NCI-H146 (cell line): Measurements from ENCODE around the gene PRCD.
"Not testable (repeated sequence)": the region's sequence is repeated elsewhere in the genome, so short reads cannot be mapped to it uniquely, and the experiment has no call there.

ENCODE experiments used
- DNase-seq: peaks from one replicate; lab custom pipeline; 2025; lab: John Stamatoyannopoulos, UW

The PRCD gene

DNA sequence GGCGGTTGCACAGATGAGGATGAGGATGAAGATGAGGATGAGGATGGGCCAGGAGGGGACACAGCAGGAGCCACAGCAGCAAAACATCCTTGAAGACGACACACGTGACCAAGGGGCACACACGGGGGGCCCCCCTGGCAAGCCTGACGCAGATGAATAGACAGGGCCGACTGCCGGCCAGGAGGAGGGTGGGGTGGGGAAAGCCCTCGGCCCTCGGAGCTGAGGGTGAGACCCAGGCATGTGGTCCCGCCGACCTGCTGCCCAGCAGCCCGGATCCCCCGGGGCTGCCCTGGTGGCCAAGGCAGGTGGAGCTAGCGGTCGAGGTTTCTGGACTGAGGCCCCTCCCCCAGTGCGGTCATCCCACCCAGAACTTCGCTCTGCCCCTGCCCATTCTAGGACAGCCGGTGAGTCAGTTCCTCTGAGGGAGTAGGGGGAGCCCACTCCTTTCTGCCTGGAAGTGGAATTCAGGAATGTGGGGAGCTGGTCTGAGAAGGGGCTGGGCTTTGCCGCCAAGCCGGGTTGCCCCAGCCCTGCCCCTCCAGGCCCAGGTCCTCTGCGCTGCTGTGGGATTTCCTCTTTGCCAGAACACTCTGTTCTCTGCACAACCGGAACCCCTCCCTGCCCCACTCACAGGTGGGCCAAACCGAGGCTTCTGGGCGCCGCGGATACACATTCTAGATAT lies 12.3 kb upstream of the PRCD start:
- DNase-seq, result no peak

DNA sequence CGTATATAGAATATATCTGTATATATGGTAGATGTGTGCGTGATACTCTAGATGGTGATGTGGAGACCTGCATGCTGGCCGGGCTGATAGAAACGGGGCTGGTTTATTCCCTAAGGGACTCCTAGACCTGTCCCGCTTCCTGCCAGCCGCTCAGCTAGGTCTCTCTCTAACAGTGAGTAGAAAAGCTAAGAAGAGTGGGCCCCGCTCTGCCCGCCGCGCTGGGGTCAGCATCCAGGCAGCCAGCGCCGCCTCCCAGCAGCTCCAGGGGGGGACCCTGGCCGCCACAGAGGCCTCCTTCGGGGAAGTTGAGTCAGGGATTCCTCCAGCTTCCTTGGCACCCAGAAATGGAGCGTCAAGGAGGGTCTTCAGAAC lies 11.7 kb upstream of the PRCD start:
- no peak for DNase-seq

DNA sequence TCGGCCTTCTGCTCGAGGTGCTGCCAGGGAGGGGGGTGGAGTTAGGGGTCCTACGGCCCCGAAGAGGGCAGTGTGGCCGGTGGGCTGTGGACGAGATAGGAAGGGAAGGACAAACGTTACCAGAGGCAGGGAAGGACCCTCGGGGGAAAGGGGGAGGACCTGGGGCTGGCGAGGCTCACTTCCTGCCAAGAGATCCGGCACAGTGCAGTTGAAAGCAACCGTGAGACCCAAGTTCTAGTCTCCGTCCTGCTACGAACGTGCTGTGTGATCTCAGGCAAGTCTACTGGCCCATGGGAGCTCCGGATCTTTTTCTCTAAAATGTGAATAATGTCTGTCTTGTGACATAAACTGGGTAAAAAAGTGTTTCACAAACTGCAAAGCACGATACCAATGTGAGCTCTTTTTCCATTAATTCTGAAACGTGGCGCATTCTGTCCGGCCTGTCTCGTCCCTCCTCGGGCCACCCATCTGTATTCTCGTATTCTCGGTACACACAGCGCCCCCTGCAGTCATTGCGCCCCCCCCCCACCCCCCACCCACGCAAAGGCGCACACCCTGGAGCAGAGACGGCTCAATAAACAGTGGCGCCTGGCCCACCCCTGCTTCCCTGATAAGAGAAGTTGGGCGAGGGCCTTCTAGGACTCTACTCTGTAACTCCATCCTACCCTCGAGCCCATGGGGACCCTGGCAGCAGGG lies 11.2 kb upstream of the PRCD start:
- DNase-seq, result no peak

DNA sequence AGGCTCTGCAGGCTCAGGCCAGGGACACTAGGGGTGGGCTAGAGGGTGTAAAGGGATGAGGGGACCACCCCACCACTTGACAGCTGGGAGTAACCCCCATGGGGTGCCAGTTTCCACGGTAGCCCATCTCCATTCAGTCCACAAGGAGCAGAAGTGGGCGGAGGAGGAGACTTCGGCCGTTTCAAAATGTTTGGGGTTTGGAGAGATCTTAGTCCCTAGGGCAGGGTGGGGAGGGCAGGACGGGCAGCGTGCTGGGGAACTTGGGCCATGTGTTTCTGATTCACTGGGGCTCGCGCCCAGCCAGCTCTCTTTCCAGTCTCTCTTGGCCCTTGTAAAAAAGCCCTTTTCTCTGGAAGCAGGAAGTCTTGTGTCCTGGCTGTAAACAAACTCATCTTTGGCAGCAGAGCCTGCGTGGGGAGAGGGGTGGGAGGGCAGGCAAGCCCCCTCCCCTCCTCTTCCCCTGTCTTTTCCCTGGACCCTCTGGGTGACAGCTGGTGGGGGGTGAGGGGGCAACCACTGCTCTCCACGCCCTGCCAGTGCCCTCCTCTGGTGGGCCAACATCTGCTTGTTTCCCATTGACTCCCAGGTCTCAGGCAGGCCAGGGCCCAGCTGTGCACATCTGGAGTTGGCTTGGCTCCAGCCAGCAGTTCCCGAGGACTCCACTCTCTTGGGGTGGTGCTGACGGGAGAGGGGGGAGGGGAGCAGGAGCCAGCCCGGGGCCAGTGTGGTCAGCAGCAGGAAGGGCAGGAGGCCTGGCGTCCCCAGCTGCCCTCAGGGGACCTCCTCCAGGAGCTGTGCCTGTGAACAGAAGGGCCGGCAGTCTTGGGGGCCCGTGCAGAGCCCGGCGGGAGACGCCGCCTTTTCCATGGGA lies 10.4 kb upstream of the PRCD start:
- no peak for DNase-seq

DNA sequence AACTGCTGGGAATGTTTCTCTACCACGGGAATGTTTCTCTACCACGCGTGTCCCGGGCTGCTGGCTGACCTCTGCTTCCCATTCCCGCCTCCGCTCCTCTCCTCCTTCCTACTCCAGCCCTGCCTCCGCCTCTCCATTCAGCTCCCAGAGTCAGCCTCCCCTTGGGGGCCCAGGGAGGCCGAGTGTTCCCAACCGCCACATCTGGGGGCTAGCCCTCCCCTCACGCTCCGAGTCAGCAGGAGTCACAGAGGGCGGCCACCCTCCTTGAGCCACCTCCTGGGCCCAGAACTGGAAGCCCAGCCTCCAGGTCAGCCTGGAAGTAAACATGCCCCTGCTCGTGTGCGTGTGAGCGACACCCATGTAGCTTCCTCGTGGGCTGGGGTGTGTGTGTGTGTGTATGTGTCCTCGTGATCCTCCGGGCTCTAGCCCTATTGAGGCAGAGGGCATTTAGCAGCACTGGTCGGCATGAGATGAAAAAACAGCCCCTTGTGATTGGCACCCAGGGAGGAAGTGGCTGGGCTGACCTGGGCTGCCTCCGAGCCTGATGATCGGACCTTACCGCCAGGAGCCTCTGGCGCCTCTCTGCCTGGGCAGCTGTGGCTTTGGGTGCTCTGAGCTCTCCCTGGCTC lies 9.6 kb upstream of the PRCD start:
- DNase-seq, result no peak

DNA sequence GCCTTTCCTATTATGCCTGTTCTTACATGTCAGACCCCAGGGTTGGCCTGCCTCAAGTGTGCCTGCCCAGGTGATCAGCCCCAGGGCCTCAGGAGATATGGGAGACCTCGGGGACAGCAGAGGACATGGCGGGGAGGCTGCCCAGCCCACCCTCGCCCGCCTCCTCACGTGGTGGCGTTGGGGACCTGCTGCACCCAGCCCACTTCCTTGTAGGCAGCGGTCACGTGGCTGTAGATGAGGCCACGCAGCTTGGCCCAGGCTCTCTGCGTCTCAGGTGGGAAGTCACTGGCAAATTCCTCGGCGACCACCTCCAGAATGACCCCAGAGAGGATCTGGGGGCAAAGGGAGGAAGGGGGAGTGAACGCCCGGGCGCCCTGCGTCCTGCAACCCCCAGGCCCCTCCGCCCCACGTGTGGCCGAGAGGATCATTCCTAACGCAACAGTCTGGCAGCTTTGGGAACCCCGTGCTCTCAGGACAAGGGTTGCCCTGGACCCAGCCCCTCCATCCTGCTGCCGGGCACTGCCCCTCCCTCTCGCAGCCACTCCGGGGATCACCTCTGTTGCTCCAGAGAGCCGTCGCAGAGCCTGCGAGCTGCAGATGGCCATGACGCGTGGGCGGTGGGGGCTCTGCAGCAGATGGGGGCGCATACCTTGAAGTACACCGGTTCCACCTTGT lies 8.9 kb upstream of the PRCD start:
- DNase-seq, result no peak

DNA sequence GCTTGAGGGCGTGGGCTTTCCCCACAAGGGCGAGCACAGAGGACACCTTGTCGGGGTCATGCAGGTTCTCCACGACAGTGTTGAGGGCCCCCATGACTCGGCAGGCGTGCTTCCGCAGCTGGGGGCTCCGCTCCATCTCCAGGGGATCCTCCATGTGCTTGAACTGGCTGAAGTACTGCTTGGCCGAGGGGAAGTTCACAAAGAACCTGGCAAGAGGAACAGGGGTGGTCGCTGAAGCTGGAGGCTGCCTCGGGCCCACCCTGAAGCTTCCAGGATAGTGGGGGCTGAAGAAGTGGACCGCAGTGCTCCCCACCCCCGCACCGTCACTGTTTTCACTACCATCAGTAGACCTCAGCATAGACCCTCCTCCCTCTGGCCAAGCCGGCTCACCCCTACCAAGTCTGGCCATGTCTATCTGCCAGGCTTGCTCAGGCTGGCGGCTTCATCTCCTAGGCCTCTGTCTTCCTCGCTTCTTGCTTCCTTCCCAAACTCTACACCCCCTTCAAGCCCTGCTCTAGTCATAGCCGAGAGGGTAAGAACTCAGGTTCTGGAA lies 8.3 kb upstream of the PRCD start:
- DNase-seq, result no peak

DNA sequence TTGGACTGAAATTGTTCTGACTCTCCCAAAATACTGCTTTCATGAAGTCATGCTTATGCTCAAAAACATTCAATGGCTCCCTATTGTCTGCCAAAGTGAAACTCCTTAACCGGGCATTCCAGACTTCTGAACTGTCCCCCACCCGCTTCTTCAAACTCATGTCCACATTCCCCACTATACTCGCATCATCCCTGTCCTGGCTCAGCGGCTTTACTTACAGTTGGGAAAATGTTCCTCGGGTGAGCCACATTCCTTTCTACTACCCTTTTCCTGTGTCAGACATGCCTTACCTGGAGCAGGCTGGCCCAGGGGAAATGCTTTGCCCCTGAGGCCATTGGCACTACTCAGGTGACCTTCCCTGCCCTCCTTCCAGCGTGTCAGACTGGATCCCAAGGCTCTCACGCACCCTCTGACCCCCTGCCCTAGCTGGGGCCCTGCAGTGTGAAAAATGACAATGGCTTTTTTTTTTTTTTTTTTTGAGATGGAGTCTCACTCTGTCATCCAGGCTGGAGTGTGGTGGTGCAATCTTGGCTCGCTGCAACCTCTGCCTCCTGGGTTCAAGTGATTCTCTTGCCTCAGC lies 7.7 kb upstream of the PRCD start:
- DNase-seq, result no peak

DNA sequence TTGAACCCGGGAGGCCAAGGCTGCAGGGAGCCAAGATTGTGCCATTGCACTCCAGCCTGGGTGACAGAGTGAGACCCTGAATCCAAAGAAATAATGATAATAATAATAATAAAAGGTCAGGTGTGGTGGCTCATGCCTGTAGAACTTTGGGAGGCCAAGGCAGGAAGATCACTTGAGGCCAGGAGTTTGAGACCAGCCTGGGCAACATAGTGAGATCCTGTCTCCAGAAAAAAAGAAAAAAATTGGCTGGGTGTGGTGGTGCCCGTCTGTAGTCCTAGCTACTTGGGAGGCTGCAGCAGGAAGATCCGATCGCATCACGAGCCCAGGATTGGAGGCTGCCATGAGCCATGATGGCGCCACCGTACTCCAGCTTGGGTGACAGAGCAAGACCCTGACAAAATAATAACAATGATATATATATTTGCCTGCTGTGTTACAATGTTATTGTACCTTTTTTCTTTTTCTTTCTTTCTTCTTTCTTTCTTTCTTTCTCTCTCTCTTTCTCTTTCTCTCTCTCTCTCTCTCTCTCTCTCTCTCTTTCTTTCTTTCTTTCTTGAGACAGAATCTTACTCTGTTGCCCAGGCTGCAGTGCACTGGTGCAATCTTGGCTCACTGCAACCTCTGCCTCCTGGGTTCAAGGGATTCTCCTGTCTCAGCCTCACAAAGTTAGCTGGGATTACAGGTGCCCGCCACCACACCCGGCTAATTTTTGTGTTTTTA lies 6.0 kb upstream of the PRCD start:
- not testable (repeated sequence) for DNase-seq

DNA sequence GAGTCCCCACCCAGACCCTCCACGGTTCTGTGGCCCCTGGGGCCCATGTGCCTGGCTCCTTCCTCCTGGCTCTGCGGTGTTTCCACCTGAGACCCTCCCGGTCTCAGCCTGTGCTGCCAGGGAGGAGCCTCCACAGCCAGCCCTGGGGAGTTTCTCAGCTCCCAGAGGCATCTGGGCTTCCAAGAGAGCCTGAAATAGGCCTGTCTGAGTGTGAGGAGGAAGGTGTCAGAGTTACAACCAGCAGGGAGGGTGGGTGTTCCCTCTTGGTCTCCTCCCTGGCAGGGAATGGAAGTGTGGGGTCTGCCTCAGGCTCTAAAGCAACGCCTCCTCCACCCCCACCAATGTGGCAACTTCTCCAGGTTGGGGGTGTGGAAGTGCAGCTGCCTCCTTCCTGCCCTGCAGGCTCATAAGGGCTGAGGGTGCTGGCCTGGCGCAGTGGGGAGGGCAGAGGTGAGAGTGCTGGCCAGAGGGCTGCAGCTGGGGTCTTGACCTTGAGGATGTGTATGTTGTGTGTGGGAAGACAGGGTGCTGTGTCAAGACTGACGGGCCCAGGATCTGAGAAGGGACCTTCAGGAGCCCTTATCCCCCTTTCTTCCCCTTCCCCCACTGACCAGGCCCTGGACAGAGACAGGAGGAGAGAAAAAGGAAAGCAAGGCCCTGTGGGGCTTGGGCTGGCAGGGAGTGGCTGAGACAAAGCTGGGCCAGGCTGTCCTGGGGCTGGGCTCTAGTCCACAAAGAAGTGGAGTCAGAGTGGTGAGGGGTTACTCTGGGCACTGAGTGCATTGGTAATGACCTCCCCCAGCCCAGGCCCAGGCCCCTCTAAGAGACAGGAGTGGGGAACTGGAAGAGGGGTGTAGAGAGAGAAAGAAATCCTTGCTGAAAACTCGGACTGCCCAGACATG lies 4.8 kb upstream of the PRCD start:
- DNase-seq, result no peak

DNA sequence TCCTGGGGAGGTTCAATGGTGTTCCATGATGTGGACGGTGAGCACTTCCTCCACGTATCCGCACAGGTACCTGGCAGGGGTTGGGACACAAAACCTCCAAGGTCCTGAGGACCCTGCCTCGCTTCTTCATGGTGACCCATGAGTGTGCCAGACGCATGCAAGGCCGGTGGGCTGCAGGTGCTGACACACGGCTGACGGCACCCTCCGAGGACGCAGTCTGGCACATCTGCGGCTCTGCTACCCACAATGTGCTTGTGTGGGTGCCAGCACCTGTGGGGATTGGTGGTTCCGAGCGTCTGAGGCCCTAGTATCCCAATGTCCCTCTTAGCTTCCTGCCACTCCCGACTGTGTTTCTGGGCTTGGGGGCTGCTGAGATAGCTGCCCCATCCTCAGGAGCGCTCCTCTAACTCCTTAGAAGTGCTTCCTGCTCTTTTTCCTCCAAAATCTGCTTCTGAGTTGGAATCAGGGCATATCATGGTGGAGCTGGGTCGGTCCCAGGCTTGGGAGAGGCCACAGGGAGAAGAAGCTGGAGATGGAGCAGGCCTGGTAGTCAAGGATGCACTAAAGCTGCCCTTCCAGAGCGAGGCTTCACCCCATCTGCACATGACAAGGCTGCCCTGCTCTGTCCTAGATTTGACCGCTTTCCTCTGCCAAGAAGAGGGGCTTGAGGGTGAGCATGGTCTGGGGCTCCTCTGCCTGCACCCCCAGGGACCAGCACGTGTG lies 3.9 kb upstream of the PRCD start:
- no peak for DNase-seq

DNA sequence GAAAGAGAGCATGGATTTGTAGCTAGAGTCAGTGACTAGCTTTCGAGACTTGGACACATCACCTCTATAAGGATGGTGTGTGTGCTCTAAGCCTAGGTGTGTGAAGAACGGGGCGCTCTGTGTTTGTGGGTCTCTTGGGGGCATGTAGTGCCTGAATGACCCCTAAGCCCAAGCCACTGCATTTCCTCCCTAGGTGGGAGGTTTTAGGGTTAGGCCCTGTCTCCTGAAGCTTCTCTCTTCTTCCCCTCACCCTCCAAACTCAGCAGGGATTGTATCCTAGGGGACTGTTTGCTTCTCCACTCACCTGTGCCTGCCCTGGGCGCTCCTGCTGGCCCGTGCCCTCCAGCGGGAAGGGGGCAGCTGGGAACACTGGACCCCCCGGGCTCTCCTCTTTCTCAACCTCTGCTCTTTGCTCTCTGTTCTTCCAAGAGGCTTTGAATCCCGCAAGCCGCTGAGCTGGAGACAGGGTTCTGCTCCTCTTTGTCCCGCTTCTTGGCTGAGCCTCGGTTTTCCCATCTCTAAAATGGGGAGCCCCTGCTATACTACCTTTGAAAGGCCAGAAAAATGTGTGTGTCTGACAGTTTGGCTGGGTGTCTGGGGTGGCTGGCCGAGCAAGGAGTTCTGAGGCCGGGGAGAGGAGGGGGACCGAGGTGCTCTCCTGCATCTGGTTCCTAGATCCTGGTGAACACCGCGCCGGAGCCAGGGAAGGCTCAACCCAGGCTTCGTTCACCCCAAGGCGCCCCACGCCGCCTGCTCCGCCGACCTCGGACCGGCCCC lies 3.1 kb upstream of the PRCD start:
- DNase-seq, result peak; percentile 14

DNA sequence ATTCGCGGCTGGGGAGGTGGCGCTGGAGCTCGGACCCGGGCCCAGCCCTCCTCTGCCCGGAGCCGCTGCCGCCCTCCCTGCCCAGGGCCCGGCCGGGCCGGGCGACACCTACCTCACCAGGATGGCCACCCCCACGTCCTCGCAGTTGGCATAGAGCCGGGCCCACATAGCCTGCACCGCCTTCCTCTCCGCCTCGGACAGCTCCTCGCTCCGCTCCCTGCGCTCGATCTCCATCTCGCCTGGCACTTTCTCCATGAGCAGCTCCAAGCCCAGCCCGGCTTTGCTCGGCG lies 2.6 kb upstream of the PRCD start:
- no peak for DNase-seq

DNA sequence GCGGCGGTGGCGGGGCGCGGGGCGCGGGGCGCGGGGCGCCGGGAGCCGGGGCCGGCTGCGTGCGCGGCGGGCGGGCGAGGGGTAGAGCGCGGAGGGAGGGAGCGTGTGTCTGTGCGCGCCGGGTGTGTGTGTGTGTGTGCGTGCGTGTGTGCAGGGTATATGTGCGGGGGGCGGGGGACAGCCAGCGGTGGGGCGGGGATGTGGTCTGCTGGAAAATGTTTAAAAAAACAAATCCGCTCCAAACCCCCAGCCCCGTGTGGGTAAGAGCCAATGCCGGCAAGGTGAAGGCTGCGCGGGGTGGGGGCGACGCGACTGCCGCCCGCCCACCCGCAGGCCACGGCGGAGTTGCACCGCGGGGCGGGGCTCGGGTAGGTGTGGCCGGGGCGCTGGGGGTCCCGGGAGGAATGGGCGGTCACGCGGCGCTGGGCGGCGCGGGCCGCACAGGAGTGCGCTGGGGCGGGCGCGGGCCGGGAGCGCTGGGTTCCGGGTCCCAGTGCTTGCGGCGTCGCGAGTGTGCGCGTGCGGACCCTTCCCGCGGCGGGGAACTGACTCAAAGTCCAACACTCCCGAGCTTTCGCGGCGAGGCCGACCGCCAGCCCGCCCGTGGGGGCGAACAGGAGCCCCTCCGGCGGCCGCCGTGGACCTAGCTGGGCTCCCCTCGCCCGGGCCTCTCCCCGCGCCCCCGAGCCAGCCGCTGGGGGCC lies 2.1 kb upstream of the PRCD start, which contains the start of gene CYGB:
CYGB (minus strand) TSS at position 132 of the 703 bp plus-strand sequence. CDS start 167 bp downstream, outside the sequence.
- DNase-seq, result peak; percentile 29

DNA sequence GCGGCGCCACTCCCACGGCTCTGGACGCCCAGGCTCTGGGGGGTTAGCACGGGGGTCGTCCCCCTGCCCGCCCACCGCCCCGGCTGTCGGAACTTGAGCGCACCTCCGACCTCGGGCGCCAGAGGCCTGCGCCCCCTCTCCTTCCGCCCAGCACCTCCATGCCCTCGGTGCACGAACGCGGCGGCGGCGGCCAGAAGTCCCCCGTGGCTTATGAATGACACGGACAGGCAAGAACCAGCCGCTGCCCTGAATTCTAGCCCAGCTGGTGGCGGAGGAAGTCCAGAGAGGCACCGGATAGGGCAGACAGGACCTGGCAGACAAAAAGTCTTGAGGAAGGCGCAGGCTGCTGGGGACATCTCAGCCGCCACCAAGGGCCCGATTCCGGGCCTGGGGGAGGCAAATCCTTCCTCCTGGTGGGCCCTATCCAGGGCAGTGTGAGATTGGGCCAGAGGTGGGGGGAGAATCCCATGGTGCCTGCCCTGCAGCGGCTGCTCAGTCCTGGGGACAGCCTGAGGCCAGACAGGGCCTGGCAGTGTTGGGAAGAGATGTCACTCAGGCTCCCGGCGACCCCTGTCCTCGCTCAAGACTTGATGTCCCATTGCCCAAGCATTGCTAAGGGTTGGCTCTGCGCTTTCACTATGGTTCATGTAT lies 1.4 kb upstream of the PRCD start:
- no peak for DNase-seq

DNA sequence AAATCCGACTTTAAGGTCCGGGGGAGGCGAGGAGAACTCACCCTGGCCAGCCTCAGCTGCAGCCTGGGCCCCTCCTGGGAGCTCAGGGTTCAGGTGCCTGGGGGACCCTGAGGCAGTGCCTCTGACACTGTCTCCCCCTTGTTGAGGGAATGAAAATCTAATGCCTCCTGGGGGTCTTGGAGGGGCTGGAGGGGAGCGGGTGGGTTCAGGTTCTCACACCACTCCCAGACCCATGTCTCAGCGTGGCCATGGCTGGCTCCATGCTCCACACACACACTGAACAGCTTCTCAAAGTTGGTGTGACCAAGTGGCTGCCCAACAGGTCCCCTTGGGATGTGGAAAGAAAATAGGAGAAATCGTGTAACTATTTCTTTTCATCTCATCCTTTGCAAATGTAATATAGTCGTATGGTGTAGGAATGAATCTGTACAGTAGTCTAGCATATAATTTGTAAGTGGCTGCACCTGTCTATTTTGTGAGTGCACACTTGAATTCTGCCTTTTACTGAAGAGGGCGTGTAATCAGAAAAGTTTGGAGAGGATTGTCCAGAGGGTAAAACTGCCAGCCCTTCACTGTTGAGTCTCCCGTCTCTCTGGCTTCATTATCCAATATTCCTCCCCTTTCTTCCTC lies 788 bp upstream of the PRCD start:
- DNase-seq, result no peak
